ENCODE data around the gene GRIN2B.

Gene GRIN2B

GRCh38 chr12:13981296-13981962 lies at the start of gene GRIN2B:
TSS of gene GRIN2B (minus strand) at chr12:13981602. CDS start at chr12:13866208, 115,394 bp downstream.
- DNase-seq (ENCODE audit: low read depth in 2 of 2, low spot score in 1 of 2), result no peak

GRCh38 chr12:14026537-14026936 lies 45.1 kb upstream of the GRIN2B start:
- DNase-seq (ENCODE audit: low read depth in 2 of 2, low spot score in 1 of 2), result no peak

GRCh38 chr12:14024591-14024990 lies 43.2 kb upstream of the GRIN2B start:
- no peak for DNase-seq (ENCODE audit: low read depth in 2 of 2, low spot score in 1 of 2)

GRCh38 chr12:14018080-14018479 lies 36.7 kb upstream of the GRIN2B start:
- DNase-seq (ENCODE audit: low read depth in 2 of 2, low spot score in 1 of 2), result no peak

GRCh38 chr12:14010989-14011388 lies 29.6 kb upstream of the GRIN2B start:
- DNase-seq (ENCODE audit: low read depth in 2 of 2, low spot score in 1 of 2), result no peak

- DNase-seq (ENCODE audit: low read depth in 2 of 2, low spot score in 1 of 2), result no peak
Observed at GRCh38 chr12:14007639-14008038, 26.2 kb upstream of the GRIN2B start.

GRCh38 chr12:13992585-13992984 lies 11.2 kb upstream of the GRIN2B start:
- DNase-seq (ENCODE audit: low read depth in 2 of 2, low spot score in 1 of 2), result no peak

GRCh38 chr12:13992106-13992505 lies 10.7 kb upstream of the GRIN2B start:
- no peak for DNase-seq (ENCODE audit: low read depth in 2 of 2, low spot score in 1 of 2)

GRCh38 chr12:13986031-13986430 lies 4.6 kb upstream of the GRIN2B start:
- DNase-seq (ENCODE audit: low read depth in 2 of 2, low spot score in 1 of 2), result no peak

GRCh38 chr12:13981990-13982389 lies 588 bp upstream of the GRIN2B start:
- no peak for DNase-seq (ENCODE audit: low read depth in 2 of 2, low spot score in 1 of 2)

- no peak for DNase-seq (ENCODE audit: low read depth in 2 of 2, low spot score in 1 of 2)
Observed at GRCh38 chr12:13980538-13981295, 685 bp downstream of the GRIN2B start.

- no peak for DNase-seq (ENCODE audit: low read depth in 2 of 2, low spot score in 1 of 2)
Observed at GRCh38 chr12:13979772-13980378, 1.5 kb downstream of the GRIN2B start.

- no peak for DNase-seq (ENCODE audit: low read depth in 2 of 2, low spot score in 1 of 2)
Observed at GRCh38 chr12:13978876-13979275, 2.5 kb downstream of the GRIN2B start.

GRCh38 chr12:13976880-13977279 lies 4.5 kb downstream of the GRIN2B start:
- no peak for DNase-seq (ENCODE audit: low read depth in 2 of 2, low spot score in 1 of 2)

GRCh38 chr12:13976028-13976584 lies 5.3 kb downstream of the GRIN2B start:
- no peak for DNase-seq (ENCODE audit: low read depth in 2 of 2, low spot score in 1 of 2)

GRCh38 chr12:13973996-13974395 lies 7.4 kb downstream of the GRIN2B start:
- no peak for DNase-seq (ENCODE audit: low read depth in 2 of 2, low spot score in 1 of 2)

GRCh38 chr12:13970803-13971202 lies 10.6 kb downstream of the GRIN2B start:
- no peak for DNase-seq (ENCODE audit: low read depth in 2 of 2, low spot score in 1 of 2)

GRCh38 chr12:13968281-13968680 lies 13.1 kb downstream of the GRIN2B start:
- no peak for DNase-seq (ENCODE audit: low read depth in 2 of 2, low spot score in 1 of 2)

GRCh38 chr12:13964666-13965065 lies 16.7 kb downstream of the GRIN2B start:
- no peak for DNase-seq (ENCODE audit: low read depth in 2 of 2, low spot score in 1 of 2)

- no peak for DNase-seq (ENCODE audit: low read depth in 2 of 2, low spot score in 1 of 2)
Observed at GRCh38 chr12:13962699-13963098, 18.7 kb downstream of the GRIN2B start.

- DNase-seq (ENCODE audit: low read depth in 2 of 2, low spot score in 1 of 2), result no peak
Observed at GRCh38 chr12:13961971-13962370, 19.4 kb downstream of the GRIN2B start.

GRCh38 chr12:13959131-13959723 lies 22.2 kb downstream of the GRIN2B start:
- no peak for DNase-seq (ENCODE audit: low read depth in 2 of 2, low spot score in 1 of 2)

Measured in stimulated activated CD8-positive, alpha-beta memory T cell treated with anti-CD3 and anti-CD28 coated beads, Interleukin-4, amount 100 ng/mL, for 4 hours (primary cell).